GM23338 (cell line): ENCODE results near the gene COL24A1. TPM values are rescaled to one million over a fixed set of nuclear protein-coding genes. Genes with fewer than 3 reads are reported as not detected.

Source experiments
- ATAC-seq: fragments of 200-7000 bp; cut with Tn5 transposase; 3 replicates; pipeline ENCODE4 v1.9.1; 2020
- DNase-seq: peaks from one replicate; pipeline ENCODE4 v3.0.0-alpha.2; 2015; ENCODE audit warnings: low spot score
- H2AFZ ChIP-seq: fragments of 200-600 bp; sonication (generic); 2 replicates; pipeline ENCODE4 v1.8.0; 2016; ENCODE audit warnings: antibody characterized with exemption, mild to moderate bottlenecking, moderate library complexity
- H3F3A ChIP-seq: fragments of 200-600 bp; sonication (generic); replicated peaks from 2 replicates; pipeline ENCODE4 v1.8.0; 2017; ENCODE audit warnings: antibody characterized with exemption, mixed run types, low read depth
- H3K27ac ChIP-seq: fragments of 200-600 bp; sonication (generic); 2 replicates; pipeline ENCODE4 v1.6.1; 2016; ENCODE audit warnings: low read depth
- H3K27me3 ChIP-seq: fragments of 200-600 bp; sonication (generic); 2 replicates; pipeline ENCODE4 v1.8.0; 2016; ENCODE audit warnings: mild to moderate bottlenecking, mixed run types, moderate library complexity; ENCODE audit not compliant: insufficient read depth
- H3K36me3 ChIP-seq: fragments of 200-600 bp; sonication (generic); 2 replicates; pipeline ENCODE4 v1.8.0; 2016; ENCODE audit warnings: mild to moderate bottlenecking; ENCODE audit not compliant: insufficient read depth
- H3K4me1 ChIP-seq: fragments of 200-600 bp; sonication (generic); 2 replicates; pipeline ENCODE4 v1.8.0; 2016; ENCODE audit warnings: mild to moderate bottlenecking, moderate library complexity; ENCODE audit not compliant: insufficient read depth
- H3K4me2 ChIP-seq: fragments of 200-600 bp; sonication (generic); 2 replicates; pipeline ENCODE4 v1.7.1; 2017; ENCODE audit warnings: mixed run types
- H3K4me3 ChIP-seq: fragments of 200-600 bp; sonication (generic); 2 replicates; pipeline ENCODE4 v1.6.1; 2016; ENCODE audit warnings: mixed run types
- H3K79me2 ChIP-seq: fragments of 200-600 bp; sonication (generic); replicated peaks from 2 replicates; pipeline ENCODE4 v1.8.0; 2017; ENCODE audit warnings: mild to moderate bottlenecking; ENCODE audit not compliant: insufficient read depth
- H3K9me2 ChIP-seq: fragments of 200-600 bp; sonication (generic); 2 replicates; pipeline ENCODE4 v1.8.0; 2017; ENCODE audit not compliant: insufficient read depth
- H4K20me1 ChIP-seq: fragments of 200-600 bp; sonication (generic); replicated peaks from 2 replicates; pipeline ENCODE4 v1.8.0; 2017; ENCODE audit warnings: mild to moderate bottlenecking; ENCODE audit not compliant: insufficient read depth
- H3K27ac Mint-ChIP-seq: 2 replicates; pipeline ENCODE4 v1.8.0; 2020; ENCODE audit warnings: inconsistent platforms, mild to moderate bottlenecking, moderate library complexity, mixed read lengths
- H3K27me3 Mint-ChIP-seq: 3 replicates; pipeline ENCODE4 v1.8.0; 2022; ENCODE audit warnings: low read depth, mild to moderate bottlenecking, moderate library complexity, mixed read lengths, inconsistent platforms; ENCODE audit not compliant: insufficient read depth, poor library complexity
- H3K36me3 Mint-ChIP-seq: 3 replicates; pipeline ENCODE4 v1.8.0; 2021; ENCODE audit warnings: low read depth, mild to moderate bottlenecking, inconsistent platforms, moderate library complexity, mixed read lengths
- H3K4me1 Mint-ChIP-seq: 3 replicates; pipeline ENCODE4 v1.8.0; 2020; ENCODE audit warnings: mild to moderate bottlenecking, inconsistent platforms, mixed read lengths
- H3K4me3 Mint-ChIP-seq: 3 replicates; pipeline ENCODE4 v1.8.0; 2021; ENCODE audit warnings: moderate library complexity, mild to moderate bottlenecking, inconsistent platforms, mixed read lengths
- H3K9me3 Mint-ChIP-seq: 3 replicates; pipeline ENCODE4 v1.8.0; 2020; ENCODE audit warnings: moderate library complexity, mild to moderate bottlenecking, inconsistent platforms, mixed read lengths
- ETS1 ChIP-seq: IDR thresholded peaks from 2 replicates; pipeline ENCODE4 v1.6.1; 2016; ENCODE audit warnings: antibody characterized with exemption
- EZH2 ChIP-seq: fragments of 200-600 bp; sonication (generic); IDR thresholded peaks from one replicate; pipeline ENCODE4 v1.8.0; 2017; ENCODE audit warnings: antibody characterized with exemption, mild to moderate bottlenecking, low read depth; ENCODE audit not compliant: unreplicated experiment
- JUNB ChIP-seq: IDR thresholded peaks from one replicate; pipeline ENCODE4 v1.6.1; 2016; ENCODE audit warnings: antibody characterized with exemption; ENCODE audit not compliant: unreplicated experiment
- NANOG ChIP-seq: IDR thresholded peaks from 2 replicates; pipeline ENCODE4 v1.6.1; 2016; ENCODE audit warnings: antibody characterized with exemption, borderline replicate concordance
- POLR2AphosphoS5 ChIP-seq: IDR thresholded peaks from 2 replicates; pipeline ENCODE4 v1.6.1; 2016; ENCODE audit warnings: antibody characterized with exemption, low read depth
- STAT1 ChIP-seq: IDR thresholded peaks from one replicate; pipeline ENCODE4 v1.6.1; 2016; ENCODE audit warnings: antibody characterized with exemption; ENCODE audit not compliant: unreplicated experiment
- ZNF114 ChIP-seq: fragments of 250-450 bp; sonication (Bioruptor Pico); IDR thresholded peaks from 2 replicates; pipeline ENCODE4 v1.5.0; 2020; ENCODE audit warnings: mild to moderate bottlenecking, moderate library complexity
- ZNF462 ChIP-seq: fragments of 250-450 bp; sonication (Bioruptor Pico); IDR thresholded peaks from 2 replicates; pipeline ENCODE4 v1.5.0; 2020; ENCODE audit warnings: mild to moderate bottlenecking, moderate library complexity
- polyA plus RNA-seq: library from polyadenylated mRNA; unstranded; fragments of >200 nt; fragmentation: Nextera tagmentation; extraction: Ambion mirVana; gene quantifications from 2 replicates; pipeline ENCODE4 v1.2.1, GENCODE V29; 2016
- total RNA-seq: library from RNA; depleted of rRNA; stranded (reverse); fragments of >200 nt; shearing (Covaris generic); gene quantifications from 2 replicates; pipeline ENCODE4 v1.2.3, GENCODE V29; 2014

Gene COL24A1
- total and polyA plus RNA-seq, 2 experiments from 2014 or later: 1.2 to 2.1 TPM

GRCh38 chr1:85984636-85985035, 171.9 kb downstream of the COL24A1 start:
- Mint-ChIP-seq H3K4me1 (no peaks in the 10 kb centered on the region), H3K36me3 (no peaks in the 10 kb centered on the region), H3K27ac (no peak overlapping the region), H3K4me3 (no peak overlapping the region), H3K9me3 (no peaks in the 10 kb centered on the region), H3K27me3 (peaks cover under 1% of the 10 kb centered on the region)
- no peak for TF ChIP-seq STAT1
- Histone ChIP-seq H2AFZ (no peak overlapping the region), H3K4me2 (no peak overlapping the region), H3F3A (no peaks in the 10 kb centered on the region), H3K27ac (no peak overlapping the region), H3K4me1 (no peaks in the 10 kb centered on the region), H3K79me2 (no peaks in the 10 kb centered on the region), H3K27me3 (no peaks in the 10 kb centered on the region), H3K4me3 (no peak overlapping the region), H3K36me3 (no peaks in the 10 kb centered on the region), H3K9me2 (no peaks in the 10 kb centered on the region), H4K20me1 (no peaks in the 10 kb centered on the region)
- DNase-seq (no peak), ATAC-seq (no peak)

GRCh38 chr1:85983316-85983715, 173.3 kb downstream of the COL24A1 start:
- Mint-ChIP-seq H3K27ac (no peak overlapping the region), H3K4me1 (no peaks in the 10 kb centered on the region), H3K9me3 (no peaks in the 10 kb centered on the region), H3K36me3 (no peaks in the 10 kb centered on the region), H3K27me3 (peaks cover 3% of the 10 kb centered on the region), H3K4me3 (no peak overlapping the region)
- Histone ChIP-seq H3K79me2 (no peaks in the 10 kb centered on the region), H3K36me3 (no peaks in the 10 kb centered on the region), H3K9me2 (no peaks in the 10 kb centered on the region), H3F3A (no peaks in the 10 kb centered on the region), H2AFZ (no peak overlapping the region), H3K27me3 (no peaks in the 10 kb centered on the region), H3K4me1 (no peaks in the 10 kb centered on the region), H3K4me2 (no peak overlapping the region), H3K4me3 (no peak overlapping the region), H3K27ac (no peak overlapping the region), H4K20me1 (no peaks in the 10 kb centered on the region)
- DNase-seq (no peak), ATAC-seq (no peak)
- TF ChIP-seq EZH2 (no peak), POLR2AphosphoS5 (no peak)

GRCh38 chr1:85976516-85977205, 179.9 kb downstream of the COL24A1 start:
- H3K4me2 ChIP-seq: no peak overlapping the region; the same call in 1 of the 2 replicates
- no peaks in the 10 kb centered on the region for H3K36me3 ChIP-seq
- Mint-ChIP-seq H3K4me3 (no peak overlapping the region), H3K36me3 (no peaks in the 10 kb centered on the region), H3K4me1 (peaks cover 18% of the 10 kb centered on the region), H3K27me3 (peaks cover 3% of the 10 kb centered on the region), H3K27ac (no peak overlapping the region), H3K9me3 (no peaks in the 10 kb centered on the region)
- no peaks in the 10 kb centered on the region for H3K9me2 ChIP-seq
- H3K27ac ChIP-seq: no peak overlapping the region
- H3K79me2 ChIP-seq: no peaks in the 10 kb centered on the region
- no peaks in the 10 kb centered on the region for H4K20me1 ChIP-seq
- DNase-seq (no peak), ATAC-seq (no peak)
- H2AFZ ChIP-seq: no peak overlapping the region
- H3K4me3 ChIP-seq: no peak overlapping the region
- no peaks in the 10 kb centered on the region for H3K27me3 ChIP-seq
- no peaks in the 10 kb centered on the region for H3F3A ChIP-seq
- peaks cover 12% of the 10 kb centered on the region for H3K4me1 ChIP-seq
- TF ChIP-seq ETS1: no peak
- no peak for TF ChIP-seq ZNF114 (CRISPR knock-in tag)
- no peak for TF ChIP-seq JUNB
- TF ChIP-seq NANOG: no peak
- TF ChIP-seq ZNF462: no peak
